Sigmoid colon (tissue), 7 donors: Measurements from ENCODE around the gene ZNF607. TPM values are rescaled to one million over a fixed set of nuclear protein-coding genes. Genes with fewer than 3 reads are reported as not detected.
A peak's percentile ranks its signal among the peaks of the same experiment; 100 is the strongest.
"Not testable (repeated sequence)": the region's sequence is repeated elsewhere in the genome, so short reads cannot be mapped to it uniquely, and the experiment has no call there.

ENCODE experiments used
- DNase-seq: peaks from one replicate; pipeline ENCODE4 v3.0.0-alpha.2; 2019
- H3K27ac ChIP-seq, 4 donors: fragments of 200-600 bp; sonication (generic); one replicate each; pipeline ENCODE4 v1.5.1; 2016 to 2019; ENCODE audit warnings: mild to moderate bottlenecking in 1 of 4
- H3K27me3 ChIP-seq, 3 donors: fragments of 200-600 bp; sonication (generic); one replicate each; pipeline ENCODE4 v1.5.1; 2019; ENCODE audit warnings: mild to moderate bottlenecking in 1 of 3
- H3K36me3 ChIP-seq, 4 donors: fragments of 200-600 bp; sonication (generic); one replicate each; pipeline ENCODE4 v1.5.1; 2016 to 2019
- H3K4me1 ChIP-seq, 4 donors: fragments of 200-600 bp; sonication (generic); one replicate each; pipeline ENCODE4 v1.5.1; 2017 to 2019
- H3K4me3 ChIP-seq, 4 donors: fragments of 200-600 bp; sonication (generic); one replicate each; pipeline ENCODE4 v1.5.1; 2017 to 2019; ENCODE audit warnings: mild to moderate bottlenecking in 2 of 4, moderate library complexity in 1 of 4
- H3K9me3 ChIP-seq, 4 donors: fragments of 200-600 bp in 3 of 4; sonication (generic) in 3 of 4; one replicate each; pipeline versions ENCODE4 v1.5.1 to v1.6.1; 2013 to 2019
- CTCF ChIP-seq, 4 experiments: fragments of 450-650 bp in 3 of 4; fragments of 200-600 bp in 1 of 4; IDR thresholded peaks; one replicate each; pipeline ENCODE4 v1.5.1; 2016 to 2019; ENCODE audit warnings: antibody characterized with exemption in 4 of 4, mild to moderate bottlenecking in 3 of 4, moderate library complexity in 2 of 4
- EP300 ChIP-seq, 4 donors: sonication (generic); formaldehyde crosslinking; IDR thresholded peaks; one replicate each; pipeline ENCODE4 v1.6.1; 2017; ENCODE audit warnings: antibody characterized with exemption in 4 of 4
- POLR2A ChIP-seq, 2 donors: fragments of 450-650 bp; IDR thresholded peaks; one replicate each; pipeline ENCODE4 v1.6.1; 2016; ENCODE audit warnings: antibody characterized with exemption in 2 of 2, mild to moderate bottlenecking in 2 of 2, moderate library complexity in 2 of 2
- POLR2AphosphoS5 ChIP-seq, 4 donors: sonication (generic); formaldehyde crosslinking; IDR thresholded peaks; one replicate each; pipeline ENCODE4 v1.6.1; 2017; ENCODE audit warnings: antibody characterized with exemption in 4 of 4
- WGBS, 2 donors: extraction: QIAGEN DNeasy Blood & Tissue Kit; methylation state at CpG; one replicate each; pipeline ENCODE4 v1.1.7; 2013; 5-methylcytosine and 5-hydroxymethylcytosine counted together
- intact Hi-C: fragments of 100-400 bp; cut with DNase I; formaldehyde crosslinking; loops from one replicate; pipeline ENCODE4 v1.15.1; 2023
- polyA plus RNA-seq, 3 donors: library from polyadenylated mRNA; stranded (reverse); fragments of 200-250 nt; gene quantifications; one replicate each; pipeline ENCODE4 v1.2.3, GENCODE V29; 2013
- total RNA-seq, 4 donors: library from RNA; depleted of rRNA; stranded (reverse); fragments of >200 nt; gene quantifications; one replicate each; pipeline ENCODE4 v1.1.0, GENCODE V29; 2016
- donor health status: healthy with polysubstance abuse.
- donor health status: Bipolar disorder and iron deficiency.
- donor health status: healthy.

ZNF607 gene
- 1 to 10 TPM; 3.7 to 7.2 (median 4.8) TPM for total RNA-seq
- polyA plus RNA-seq, result 1 to 10 TPM in 1 of 3 donors, under 1 TPM in 2; 0.60 to 2.6 (median 0.92) TPM

GRCh38 chr19:37719111-37719926 lies at the start of gene ZNF607:
ZNF607 (minus strand) TSS chr19:37719761; CDS start chr19:37711618, 8,143 bp downstream.
- DNase-seq, result peak; percentile 92
- intact Hi-C loops, result loop anchor here (1.0 to 2.0 kb wide), 3 partner anchors 27 to 251 kb away; partner anchors contain the start of gene ZNF570
- Histone ChIP-seq H3K9me3 (no peaks in the 10 kb centered on the region), H3K4me3 (peak within 1 kb of the TSS; percentile 78 to 97 (median 94)), H3K27me3 (no peaks in the 10 kb centered on the region), H3K4me1 (peaks cover 0 to 15% (median 11%) of the 10 kb centered on the region in 4 donors), H3K36me3 (peaks cover 0 to 9% (median 3%) of the 10 kb centered on the region in 4 donors), H3K27ac (peak within 1 kb of the TSS; percentile 84 to 92 (median 87))
- TF ChIP-seq POLR2AphosphoS5 (IDR thresholded peaks at IDR 0.05) (peak; percentile 71 to 90 (median 86)), CTCF (IDR thresholded peaks at IDR 0.05) (peak; percentile 23 to 55 (median 50)), EP300 (IDR thresholded peaks at IDR 0.05) (no peak), POLR2A (IDR thresholded peaks at IDR 0.05) (peak; percentile 38 to 60)
- 0 to 1% methylated on average over 54 of the region's 54 CpGs for WGBS, 2 donors

- no peak overlapping the region for H3K4me3 ChIP-seq
- TF ChIP-seq CTCF (IDR thresholded peaks at IDR 0.05) (no peak), EP300 (IDR thresholded peaks at IDR 0.05) (no peak), POLR2AphosphoS5 (IDR thresholded peaks at IDR 0.05) (no peak), POLR2A (IDR thresholded peaks at IDR 0.05) (no peak)
- peaks cover 0 to 71% (median 25%) of the 10 kb centered on the region in 4 donors for H3K36me3 ChIP-seq
- H3K9me3 ChIP-seq, result no peaks in the 10 kb centered on the region
- DNase-seq, result no peak
- no peak overlapping the region for H3K27ac ChIP-seq
- intact Hi-C loops, result no loop called here
- H3K4me1 ChIP-seq, result no peaks in the 10 kb centered on the region
- H3K27me3 ChIP-seq, result no peaks in the 10 kb centered on the region
- 93 to 100% methylated on average over 1 of the region's 1 CpG for WGBS, 2 donors
Observed at GRCh38 chr19:37763488-37763887, 43.9 kb upstream of the ZNF607 start.

- H3K4me1 ChIP-seq, H3K4me3 ChIP-seq, H3K27ac ChIP-seq, H3K9me3 ChIP-seq, H3K27me3 ChIP-seq, DNase-seq, intact Hi-C loops: not testable (repeated sequence)
- H3K36me3 ChIP-seq, result peaks cover 0 to 53% (median 5%) of the 10 kb centered on the region in 4 donors
- 95 to 96% methylated on average over 4 of the region's 4 CpGs for WGBS, 2 donors
Observed at GRCh38 chr19:37757683-37758082, 38.1 kb upstream of the ZNF607 start.

GRCh38 chr19:37738371-37738770 lies 18.8 kb upstream of the ZNF607 start:
- TF ChIP-seq CTCF (IDR thresholded peaks at IDR 0.05), result no peak
- TF ChIP-seq POLR2AphosphoS5 (IDR thresholded peaks at IDR 0.05), result no peak
- Histone ChIP-seq H3K36me3 (peaks cover 18 to 55% (median 23%) of the 10 kb centered on the region in 4 donors), H3K27me3 (no peaks in the 10 kb centered on the region), H3K27ac (no peak overlapping the region), H3K4me3 (no peak overlapping the region), H3K9me3 (peaks cover 0 to 22% (median 10%) of the 10 kb centered on the region in 4 donors), H3K4me1 (no peaks in the 10 kb centered on the region)
- WGBS, 2 donors, result 79 to 88% methylated on average over 5 of the region's 5 CpGs
- DNase-seq, result no peak
- intact Hi-C loops, result no loop called here

DNA sequence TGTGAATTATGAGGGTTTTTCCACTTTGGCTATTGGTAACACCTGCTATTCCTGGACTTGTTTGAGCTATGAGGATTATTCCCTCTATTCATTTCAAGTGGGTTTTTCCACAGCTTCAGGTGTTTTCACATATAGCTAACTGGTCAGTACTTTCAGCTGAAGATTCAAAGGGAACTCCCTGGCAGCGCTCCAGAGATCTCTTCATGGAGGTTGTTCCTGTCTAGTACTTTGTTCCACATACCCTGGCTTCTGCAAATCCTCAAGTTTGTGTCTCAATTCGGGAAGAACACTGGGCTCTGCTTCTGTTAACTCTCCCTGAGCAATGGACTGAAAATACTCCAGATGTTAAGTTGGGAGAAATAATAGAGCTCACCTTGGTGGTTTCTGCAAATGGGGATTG lies 5.6 kb upstream of the ZNF607 start:
- no peaks in the 10 kb centered on the region for H3K4me1 ChIP-seq
- no peaks in the 10 kb centered on the region for H3K9me3 ChIP-seq
- TF ChIP-seq POLR2A (IDR thresholded peaks at IDR 0.05) (no peak), CTCF (IDR thresholded peaks at IDR 0.05) (no peak)
- H3K27me3 ChIP-seq, result no peaks in the 10 kb centered on the region
- no peaks in the 10 kb centered on the region for H3K36me3 ChIP-seq
- DNase-seq, result no peak
- 90 to 94% methylated on average over 2 of the region's 2 CpGs for WGBS, 2 donors
- H3K27ac ChIP-seq, result no peak overlapping the region
- no peak overlapping the region for H3K4me3 ChIP-seq
- intact Hi-C loops, result no loop called here
